Activated CD4-positive, alpha-beta T cell treated with anti-CD3 and anti-CD28 coated beads, Interleukin-2, amount 50 U/mL, for 16 hours (primary cell): ENCODE results near the gene ART5.
A peak's percentile ranks its signal among the peaks of the same experiment; 100 is the strongest.
"Not testable (repeated sequence)": the region's sequence is repeated elsewhere in the genome, so short reads cannot be mapped to it uniquely, and the experiment has no call there.

Experiments used
- DNase-seq: peaks from one replicate; pipeline ENCODE4 v3.0.0-alpha.2; 2020

Gene ART5

GRCh38 chr11:3616721-3617460, 24.9 kb downstream of the ART5 start:
- no peak for DNase-seq

- DNase-seq: no peak
Measured at GRCh38 chr11:3615998-3616397, 25.8 kb downstream of the ART5 start.

- DNase-seq: peak; percentile 35
Measured at GRCh38 chr11:3614742-3615171, 27.0 kb downstream of the ART5 start.

GRCh38 chr11:3613998-3614741, 27.6 kb downstream of the ART5 start:
- no peak for DNase-seq

- DNase-seq: no peak
Measured at GRCh38 chr11:3611976-3612678, 29.7 kb downstream of the ART5 start.

- no peak for DNase-seq
Measured at GRCh38 chr11:3610846-3611245, 30.9 kb downstream of the ART5 start.

GRCh38 chr11:3609416-3610265, 32.2 kb downstream of the ART5 start:
- peak; percentile 37 for DNase-seq

- no peak for DNase-seq
Measured at GRCh38 chr11:3605771-3606203, 36.0 kb downstream of the ART5 start.

GRCh38 chr11:3605283-3605662, 36.5 kb downstream of the ART5 start:
- no peak for DNase-seq

- no peak for DNase-seq
Measured at GRCh38 chr11:3604167-3604566, 37.6 kb downstream of the ART5 start.

GRCh38 chr11:3600201-3600600, 41.6 kb downstream of the ART5 start:
- not testable (repeated sequence) for DNase-seq

- not testable (repeated sequence) for DNase-seq
Measured at GRCh38 chr11:3597743-3598142, 44.0 kb downstream of the ART5 start.

- not testable (repeated sequence) for DNase-seq
Measured at GRCh38 chr11:3591326-3591725, 50.5 kb downstream of the ART5 start.

- DNase-seq: not testable (repeated sequence)
Measured at GRCh38 chr11:3590193-3590592, 51.6 kb downstream of the ART5 start.

GRCh38 chr11:3588776-3589175, 53.0 kb downstream of the ART5 start:
- DNase-seq: not testable (repeated sequence)
